ENCODE results near the gene DHCR7. TPM values are rescaled to one million over a fixed set of nuclear protein-coding genes. Genes with fewer than 3 reads are reported as not detected.

Gene DHCR7
- total and polyA plus RNA-seq, 2 experiments from 2014 or later, result 140 to 303 TPM

- Histone ChIP-seq H3K9me2 (replicated peaks; ENCODE audit: insufficient read depth) (no peaks in the 10 kb centered on the region), H3K4me3 (no peak overlapping the region), H4K20me1 (ENCODE audit: insufficient read depth, poor library complexity, severe bottlenecking) (no peaks in the 10 kb centered on the region), H2AFZ (no peak overlapping the region), H3K27ac (no peak overlapping the region), H3K79me2 (no peaks in the 10 kb centered on the region), H3K27me3 (peaks cover 15% of the 10 kb centered on the region), H3K9me3 (ENCODE audit: low read depth) (no peaks in the 10 kb centered on the region), H3K36me3 (replicated peaks; ENCODE audit: insufficient read depth, low read depth) (no peaks in the 10 kb centered on the region), H3K4me2 (no peak overlapping the region), H3K4me1 (ENCODE audit: insufficient read depth) (no peaks in the 10 kb centered on the region)
- no peak for DNase-seq (ENCODE audit: low spot score)
- WGBS (ENCODE audit: low lambda C conversion rate, missing lambda C conversion rate), result 81% methylated on average over 5 of the region's 5 CpGs
- TF ChIP-seq, protein P1, sequence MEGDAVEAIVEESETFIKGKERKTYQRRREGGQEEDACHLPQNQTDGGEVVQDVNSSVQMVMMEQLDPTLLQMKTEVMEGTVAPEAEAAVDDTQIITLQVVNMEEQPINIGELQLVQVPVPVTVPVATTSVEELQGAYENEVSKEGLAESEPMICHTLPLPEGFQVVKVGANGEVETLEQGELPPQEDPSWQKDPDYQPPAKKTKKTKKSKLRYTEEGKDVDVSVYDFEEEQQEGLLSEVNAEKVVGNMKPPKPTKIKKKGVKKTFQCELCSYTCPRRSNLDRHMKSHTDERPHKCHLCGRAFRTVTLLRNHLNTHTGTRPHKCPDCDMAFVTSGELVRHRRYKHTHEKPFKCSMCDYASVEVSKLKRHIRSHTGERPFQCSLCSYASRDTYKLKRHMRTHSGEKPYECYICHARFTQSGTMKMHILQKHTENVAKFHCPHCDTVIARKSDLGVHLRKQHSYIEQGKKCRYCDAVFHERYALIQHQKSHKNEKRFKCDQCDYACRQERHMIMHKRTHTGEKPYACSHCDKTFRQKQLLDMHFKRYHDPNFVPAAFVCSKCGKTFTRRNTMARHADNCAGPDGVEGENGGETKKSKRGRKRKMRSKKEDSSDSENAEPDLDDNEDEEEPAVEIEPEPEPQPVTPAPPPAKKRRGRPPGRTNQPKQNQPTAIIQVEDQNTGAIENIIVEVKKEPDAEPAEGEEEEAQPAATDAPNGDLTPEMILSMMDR (IDR thresholded peaks at IDR 0.05; ENCODE audit: poor library complexity), result no peak
- TF ChIP-seq EZH2 (IDR thresholded peaks at IDR 0.05; ENCODE audit: borderline replicate concordance), result no peak
- TF ChIP-seq EZH2phosphoT487 (IDR thresholded peaks at IDR 0.05; ENCODE audit: low read depth, severe bottlenecking, unreplicated experiment), result no peak
Observed at GRCh38 chr11:71391352-71391751, 56.8 kb downstream of the DHCR7 start.

GRCh38 chr11:71388637-71389235, 59.5 kb downstream of the DHCR7 start:
- Histone ChIP-seq H3K79me2 (no peaks in the 10 kb centered on the region), H3K36me3 (replicated peaks; ENCODE audit: insufficient read depth, low read depth) (no peaks in the 10 kb centered on the region), H3K4me2 (no peak overlapping the region), H4K20me1 (ENCODE audit: insufficient read depth, poor library complexity, severe bottlenecking) (no peaks in the 10 kb centered on the region), H3K9me3 (ENCODE audit: low read depth) (no peaks in the 10 kb centered on the region), H3K4me1 (ENCODE audit: insufficient read depth) (no peaks in the 10 kb centered on the region), H3K4me3 (no peak overlapping the region), H3K27ac (no peak overlapping the region), H3K9me2 (replicated peaks; ENCODE audit: insufficient read depth) (no peaks in the 10 kb centered on the region), H2AFZ (no peak overlapping the region), H3K27me3 (peaks cover 15% of the 10 kb centered on the region)
- no peak for DNase-seq (ENCODE audit: low spot score)
- TF ChIP-seq, protein P1 (IDR thresholded peaks at IDR 0.05; ENCODE audit: poor library complexity), result no peak
- no peak for TF ChIP-seq EZH2phosphoT487 (IDR thresholded peaks at IDR 0.05; ENCODE audit: low read depth, severe bottlenecking, unreplicated experiment)
- no peak for TF ChIP-seq EZH2 (IDR thresholded peaks at IDR 0.05; ENCODE audit: borderline replicate concordance)
- WGBS (ENCODE audit: low lambda C conversion rate, missing lambda C conversion rate), result 80% methylated on average over 7 of the region's 7 CpGs

DNA sequence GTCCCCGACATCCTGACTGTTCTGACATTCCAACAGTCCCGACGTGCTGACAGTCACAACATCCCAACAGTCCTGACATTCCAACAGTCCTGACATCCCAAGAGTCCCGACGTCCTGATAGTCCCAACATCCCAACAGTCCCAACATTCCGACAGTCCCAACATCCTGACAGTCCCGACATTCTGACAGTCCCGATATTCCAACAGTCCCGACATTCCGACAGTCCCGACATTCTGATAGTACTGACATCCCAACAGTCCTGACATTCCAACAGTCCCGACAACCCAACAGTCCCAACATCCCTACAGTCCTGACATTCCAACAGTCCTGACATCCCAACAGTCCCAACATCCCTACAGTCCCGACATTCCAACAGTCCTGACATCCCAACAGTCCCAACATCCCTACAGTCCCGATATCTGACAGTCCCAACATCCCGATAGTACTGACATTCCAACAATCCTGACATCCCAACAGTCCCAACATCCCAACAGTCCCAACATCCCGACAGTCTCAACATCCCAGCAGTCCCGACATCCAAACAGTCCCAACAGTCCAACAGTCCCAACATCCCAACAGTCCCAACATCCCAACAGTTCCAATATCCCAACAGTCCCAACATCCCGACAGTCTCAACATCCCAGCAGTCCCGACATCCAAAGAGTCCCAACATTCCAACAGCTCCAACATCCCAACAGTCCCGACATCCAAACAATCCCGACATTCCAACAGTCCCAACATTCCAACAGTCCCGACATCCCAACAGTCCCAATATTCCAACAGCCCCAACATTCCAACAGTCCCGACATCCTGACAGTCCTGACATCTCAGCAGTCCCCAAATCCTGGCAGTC, 60.2 kb downstream of the DHCR7 start:
- H3K4me1 ChIP-seq (ENCODE audit: insufficient read depth), result no peaks in the 10 kb centered on the region
- no peak for DNase-seq (ENCODE audit: low spot score)
- H3K4me3 ChIP-seq, result no peak overlapping the region
- H3K27ac ChIP-seq, result no peak overlapping the region
- 95% methylated on average over 23 of the region's 23 CpGs for WGBS (ENCODE audit: low lambda C conversion rate, missing lambda C conversion rate)
- no peaks in the 10 kb centered on the region for H3K9me3 ChIP-seq (ENCODE audit: low read depth)
- no peak overlapping the region for H3K4me2 ChIP-seq
- H2AFZ ChIP-seq, result no peak overlapping the region
- no peaks in the 10 kb centered on the region for H3K79me2 ChIP-seq
- no peaks in the 10 kb centered on the region for H3K9me2 ChIP-seq (replicated peaks; ENCODE audit: insufficient read depth)
- H3K27me3 ChIP-seq, result peaks cover 15% of the 10 kb centered on the region
- no peaks in the 10 kb centered on the region for H4K20me1 ChIP-seq (ENCODE audit: insufficient read depth, poor library complexity, severe bottlenecking)
- TF ChIP-seq EZH2 (IDR thresholded peaks at IDR 0.05; ENCODE audit: borderline replicate concordance) (no peak), EZH2phosphoT487 (IDR thresholded peaks at IDR 0.05; ENCODE audit: low read depth, severe bottlenecking, unreplicated experiment) (no peak)
- H3K36me3 ChIP-seq (replicated peaks; ENCODE audit: insufficient read depth, low read depth), result no peaks in the 10 kb centered on the region

- H3K4me1 ChIP-seq (ENCODE audit: insufficient read depth), result no peaks in the 10 kb centered on the region
- H3K4me2 ChIP-seq, result no peak overlapping the region
- H2AFZ ChIP-seq, result no peak overlapping the region
- no peak for DNase-seq (ENCODE audit: low spot score)
- no peaks in the 10 kb centered on the region for H3K9me2 ChIP-seq (replicated peaks; ENCODE audit: insufficient read depth)
- no peaks in the 10 kb centered on the region for H4K20me1 ChIP-seq (ENCODE audit: insufficient read depth, poor library complexity, severe bottlenecking)
- TF ChIP-seq EZH2phosphoT487 (IDR thresholded peaks at IDR 0.05; ENCODE audit: low read depth, severe bottlenecking, unreplicated experiment) (no peak), EZH2 (IDR thresholded peaks at IDR 0.05; ENCODE audit: borderline replicate concordance) (no peak)
- TF ChIP-seq, protein P1 (IDR thresholded peaks at IDR 0.05; ENCODE audit: poor library complexity), result no peak
- H3K79me2 ChIP-seq, result no peaks in the 10 kb centered on the region
- peaks cover 7% of the 10 kb centered on the region for H3K27me3 ChIP-seq
- H3K36me3 ChIP-seq (replicated peaks; ENCODE audit: insufficient read depth, low read depth), result no peaks in the 10 kb centered on the region
- WGBS (ENCODE audit: low lambda C conversion rate, missing lambda C conversion rate), result 100% methylated on average over 3 of the region's 3 CpGs
- H3K27ac ChIP-seq, result no peak overlapping the region
- no peak overlapping the region for H3K4me3 ChIP-seq
- no peaks in the 10 kb centered on the region for H3K9me3 ChIP-seq (ENCODE audit: low read depth)
Observed at GRCh38 chr11:71387200-71387599, 61.0 kb downstream of the DHCR7 start.

Data from hepatocyte (in vitro differentiated cells).